ENCODE results near the gene ADGRL1.
"Not testable (repeated sequence)": the region's sequence is repeated elsewhere in the genome, so short reads cannot be mapped to it uniquely, and the experiment has no call there.

Gene ADGRL1

DNA sequence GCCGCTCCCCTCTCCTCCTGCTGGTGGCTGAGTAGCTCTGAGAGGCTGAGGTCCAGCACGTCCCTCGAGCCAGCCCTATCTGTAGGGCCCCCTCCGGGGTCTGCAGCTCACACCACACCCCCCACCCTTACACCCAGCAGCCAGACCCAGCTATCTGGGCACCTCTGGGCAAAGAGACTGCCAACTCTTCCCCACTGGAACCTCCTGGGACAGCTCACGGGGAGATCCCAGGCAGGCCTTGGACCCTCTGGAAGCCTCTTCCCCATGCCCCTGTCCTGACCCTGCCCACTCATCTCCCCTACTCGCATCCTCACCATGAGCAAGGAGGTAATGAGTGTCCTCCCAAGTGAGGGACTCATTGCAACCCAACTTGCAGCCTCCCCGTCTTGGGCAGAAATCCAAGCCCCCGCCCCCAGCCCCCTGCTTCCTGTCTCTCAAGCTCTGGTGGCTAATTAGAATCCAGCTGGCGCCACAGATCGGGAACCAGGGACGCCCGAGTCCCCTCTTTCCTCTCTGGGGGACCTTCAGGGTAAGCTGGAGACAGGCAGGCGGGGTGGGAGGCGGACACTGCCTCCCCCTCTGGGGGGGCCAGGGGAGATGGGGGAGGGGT is 22.1 kb downstream of the ADGRL1 start:
- no peak for DNase-seq
- no peaks in the 10 kb centered on the region for H3K27me3 Mint-ChIP-seq (ENCODE audit: low read depth, poor library complexity)
- peaks cover 2% of the 10 kb centered on the region for H3K36me3 Mint-ChIP-seq (ENCODE audit: low read depth)
- H3K4me3 Mint-ChIP-seq, result no peak overlapping the region
- peak overlapping the region; percentile 59 for H3K27ac Mint-ChIP-seq
- TF ChIP-seq, protein P1, sequence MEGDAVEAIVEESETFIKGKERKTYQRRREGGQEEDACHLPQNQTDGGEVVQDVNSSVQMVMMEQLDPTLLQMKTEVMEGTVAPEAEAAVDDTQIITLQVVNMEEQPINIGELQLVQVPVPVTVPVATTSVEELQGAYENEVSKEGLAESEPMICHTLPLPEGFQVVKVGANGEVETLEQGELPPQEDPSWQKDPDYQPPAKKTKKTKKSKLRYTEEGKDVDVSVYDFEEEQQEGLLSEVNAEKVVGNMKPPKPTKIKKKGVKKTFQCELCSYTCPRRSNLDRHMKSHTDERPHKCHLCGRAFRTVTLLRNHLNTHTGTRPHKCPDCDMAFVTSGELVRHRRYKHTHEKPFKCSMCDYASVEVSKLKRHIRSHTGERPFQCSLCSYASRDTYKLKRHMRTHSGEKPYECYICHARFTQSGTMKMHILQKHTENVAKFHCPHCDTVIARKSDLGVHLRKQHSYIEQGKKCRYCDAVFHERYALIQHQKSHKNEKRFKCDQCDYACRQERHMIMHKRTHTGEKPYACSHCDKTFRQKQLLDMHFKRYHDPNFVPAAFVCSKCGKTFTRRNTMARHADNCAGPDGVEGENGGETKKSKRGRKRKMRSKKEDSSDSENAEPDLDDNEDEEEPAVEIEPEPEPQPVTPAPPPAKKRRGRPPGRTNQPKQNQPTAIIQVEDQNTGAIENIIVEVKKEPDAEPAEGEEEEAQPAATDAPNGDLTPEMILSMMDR (IDR thresholded peaks at IDR 0.05), result no peak
- H3K4me1 Mint-ChIP-seq, result peaks cover 39% of the 10 kb centered on the region
- H3K9me3 Mint-ChIP-seq, result no peaks in the 10 kb centered on the region

DNA sequence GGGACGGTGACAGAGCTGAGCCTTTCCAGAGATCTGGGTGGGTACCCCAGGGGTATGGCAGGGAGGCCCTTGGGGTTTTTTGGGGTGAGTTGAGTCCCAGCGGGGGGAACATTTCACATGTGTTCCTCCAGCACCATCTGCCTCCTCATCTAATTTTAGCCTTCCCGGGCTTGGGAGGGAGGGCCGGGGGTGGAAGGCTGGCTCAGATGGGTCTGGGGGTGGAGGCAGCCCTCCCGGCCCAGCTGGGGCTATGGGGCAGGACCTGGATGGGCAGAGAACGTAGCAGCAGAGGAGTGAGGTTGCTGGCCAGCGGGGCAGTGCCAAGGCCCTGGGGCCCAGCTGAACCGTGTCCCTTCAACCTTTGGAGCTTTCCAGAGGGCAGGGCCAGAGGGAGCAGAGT is 23.5 kb downstream of the ADGRL1 start:
- Mint-ChIP-seq H3K4me1 (peaks cover 28% of the 10 kb centered on the region), H3K27me3 (ENCODE audit: low read depth, poor library complexity) (no peaks in the 10 kb centered on the region), H3K36me3 (ENCODE audit: low read depth) (peaks cover under 1% of the 10 kb centered on the region), H3K27ac (no peak overlapping the region), H3K9me3 (no peaks in the 10 kb centered on the region), H3K4me3 (no peak overlapping the region)
- TF ChIP-seq, protein P1 (IDR thresholded peaks at IDR 0.05), result no peak
- DNase-seq, result no peak

DNA sequence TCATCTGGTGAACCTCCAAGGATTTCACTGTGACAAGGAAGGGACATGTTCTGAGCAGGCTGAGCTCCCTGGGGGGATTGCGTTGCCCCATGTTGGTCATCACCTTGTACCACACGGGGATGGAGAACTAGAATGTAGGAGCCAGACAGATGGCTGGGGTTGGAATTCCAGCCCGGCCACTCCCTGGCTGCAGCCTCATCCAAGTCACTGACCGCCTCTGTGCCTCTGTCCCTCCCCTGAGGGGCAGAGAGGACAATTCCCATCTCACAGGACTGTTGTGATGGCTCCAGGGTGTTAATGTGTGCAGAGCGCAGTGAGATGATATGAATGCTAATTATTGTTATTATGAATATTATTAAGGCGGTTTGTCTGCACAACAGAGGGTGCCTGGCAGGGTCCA is 24.1 kb downstream of the ADGRL1 start:
- no peaks in the 10 kb centered on the region for H3K9me3 Mint-ChIP-seq
- DNase-seq, result no peak
- TF ChIP-seq, protein P1 (IDR thresholded peaks at IDR 0.05), result no peak
- H3K36me3 Mint-ChIP-seq (ENCODE audit: low read depth), result peaks cover 6% of the 10 kb centered on the region
- H3K4me3 Mint-ChIP-seq, result no peak overlapping the region
- H3K4me1 Mint-ChIP-seq, result peaks cover 25% of the 10 kb centered on the region
- no peak overlapping the region for H3K27ac Mint-ChIP-seq
- no peaks in the 10 kb centered on the region for H3K27me3 Mint-ChIP-seq (ENCODE audit: low read depth, poor library complexity)

- H3K9me3 Mint-ChIP-seq; DNase-seq; H3K4me3 Mint-ChIP-seq; H3K27me3 Mint-ChIP-seq (ENCODE audit: low read depth, poor library complexity): not testable (repeated sequence)
- H3K4me1 Mint-ChIP-seq, result peaks cover 18% of the 10 kb centered on the region
- peak overlapping the region; percentile 72 for H3K27ac Mint-ChIP-seq
- H3K36me3 Mint-ChIP-seq (ENCODE audit: low read depth), result peaks cover 12% of the 10 kb centered on the region
Measured at GRCh38 chr19:14181199-14181598, 24.8 kb downstream of the ADGRL1 start.

DNA sequence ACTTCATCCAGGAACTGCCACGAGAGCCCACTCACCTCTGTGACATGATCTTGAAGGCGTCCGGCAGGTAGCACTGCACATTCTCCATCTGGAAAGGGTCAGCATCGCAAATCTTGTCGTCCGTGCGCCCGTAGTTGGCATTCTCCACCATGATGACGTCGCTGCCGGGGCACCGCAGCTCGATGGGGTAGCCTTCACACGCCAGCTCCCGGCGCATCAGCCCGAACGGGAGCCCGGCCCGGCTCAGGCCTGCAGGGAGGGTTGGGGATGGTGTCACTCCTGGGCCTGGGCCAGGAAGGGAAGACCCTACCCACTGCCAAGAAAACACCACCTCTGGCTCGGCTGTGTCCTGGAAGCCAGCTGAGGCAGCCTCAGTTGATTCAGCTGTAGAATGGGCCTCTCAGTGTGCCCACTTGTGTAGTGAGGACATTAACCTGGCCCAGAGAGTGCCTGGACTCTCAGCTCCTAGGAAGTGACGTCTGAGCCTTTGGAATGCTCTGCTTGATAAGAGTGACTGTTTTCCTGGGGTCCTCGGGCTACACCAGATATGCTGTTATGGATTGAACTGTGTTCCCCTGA is 28.4 kb downstream of the ADGRL1 start:
- TF ChIP-seq, protein P1 (IDR thresholded peaks at IDR 0.05), result no peak
- peaks cover 31% of the 10 kb centered on the region for H3K36me3 Mint-ChIP-seq (ENCODE audit: low read depth)
- no peaks in the 10 kb centered on the region for H3K9me3 Mint-ChIP-seq
- DNase-seq, result no peak
- H3K4me1 Mint-ChIP-seq, result peaks cover 11% of the 10 kb centered on the region
- no peaks in the 10 kb centered on the region for H3K27me3 Mint-ChIP-seq (ENCODE audit: low read depth, poor library complexity)
- no peak overlapping the region for H3K27ac Mint-ChIP-seq
- H3K4me3 Mint-ChIP-seq, result no peak overlapping the region

DNA sequence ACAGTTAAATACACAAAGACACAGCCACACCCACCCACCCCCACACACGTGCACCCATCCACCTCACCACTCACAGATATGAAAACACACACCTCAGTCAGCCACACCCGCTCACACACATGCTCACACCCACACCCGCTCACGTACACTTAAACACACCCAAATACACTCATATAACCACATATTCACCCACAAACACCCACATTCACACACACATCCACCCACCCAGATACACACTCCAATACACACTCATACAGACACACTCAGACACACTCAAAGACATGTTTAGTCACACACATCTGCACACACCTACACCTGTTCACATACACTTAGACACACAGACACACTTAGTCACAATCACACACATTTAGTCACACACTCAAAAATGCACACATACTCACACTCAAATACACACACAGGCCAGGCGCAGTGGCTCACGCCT is 30.6 kb downstream of the ADGRL1 start:
- Mint-ChIP-seq H3K4me1 (peaks cover 11% of the 10 kb centered on the region), H3K27me3 (ENCODE audit: low read depth, poor library complexity) (no peaks in the 10 kb centered on the region), H3K4me3 (no peak overlapping the region), H3K27ac (no peak overlapping the region), H3K9me3 (no peaks in the 10 kb centered on the region), H3K36me3 (ENCODE audit: low read depth) (peaks cover 53% of the 10 kb centered on the region)
- TF ChIP-seq, protein P1 (IDR thresholded peaks at IDR 0.05), result no peak
- no peak for DNase-seq
